Stomach (tissue), 9 donors: ENCODE data around the gene KIF13A. TPM values are rescaled to one million over a fixed set of nuclear protein-coding genes. Genes with fewer than 3 reads are reported as not detected.
"Not testable (repeated sequence)": the region's sequence is repeated elsewhere in the genome, so short reads cannot be mapped to it uniquely, and the experiment has no call there.

ENCODE experiments used
- DNase-seq, 2 donors: peaks; one replicate each; pipeline versions ENCODE4 v3.0.0 to v3.0.0-alpha.2; 2013 to 2019
- H3K27ac ChIP-seq, 5 donors: fragments of 200-600 bp in 4 of 5; sonication (generic) in 4 of 5; one replicate each; pipeline ENCODE4 v1.5.1; 2013 to 2019; ENCODE audit warnings: mild to moderate bottlenecking in 1 of 5, moderate library complexity in 1 of 5
- H3K27me3 ChIP-seq, 3 donors: fragments of 200-600 bp; sonication (generic); one replicate each; pipeline ENCODE4 v1.5.1; 2017 to 2019; ENCODE audit warnings: mixed run types in 1 of 3
- H3K36me3 ChIP-seq, 4 donors: fragments of 200-600 bp; sonication (generic); 1 replicate in 3 of 4; 2 replicates in 1 of 4; pipeline ENCODE4 v1.5.1; 2016 to 2019
- H3K4me1 ChIP-seq, 4 donors: fragments of 200-600 bp; sonication (generic); one replicate each; pipeline ENCODE4 v1.5.1; 2016 to 2019
- H3K4me3 ChIP-seq, 4 donors: fragments of 200-600 bp; sonication (generic) in 3 of 4; one replicate each; pipeline ENCODE4 v1.5.1; 2016 to 2019; ENCODE audit warnings: mild to moderate bottlenecking in 1 of 4
- H3K9me3 ChIP-seq, 4 donors: fragments of 200-600 bp; sonication (generic); one replicate each; pipeline ENCODE4 v1.5.1; 2016 to 2019
- EP300 ChIP-seq: sonication (generic); formaldehyde crosslinking; IDR thresholded peaks from one replicate; pipeline ENCODE4 v1.6.1; 2017; ENCODE audit warnings: antibody characterized with exemption
- POLR2A ChIP-seq, 4 donors: fragments of 450-650 bp; IDR thresholded peaks; one replicate each; pipeline ENCODE4 v1.6.1; 2016; ENCODE audit warnings: antibody characterized with exemption in 4 of 4, control low read depth in 2 of 4, mild to moderate bottlenecking in 1 of 4, moderate library complexity in 1 of 4
- POLR2AphosphoS5 ChIP-seq, 3 donors: sonication (generic); formaldehyde crosslinking; IDR thresholded peaks; one replicate each; pipeline ENCODE4 v1.6.1; 2016; ENCODE audit warnings: antibody characterized with exemption in 3 of 3
- WGBS, 5 donors: extraction: QIAGEN DNeasy Blood & Tissue Kit in 3 of 5; methylation state at CpG; one replicate each; pipeline versions ENCODE4 v1.1.5 to v1.1.7; 2013 to 2018; 5-methylcytosine and 5-hydroxymethylcytosine counted together
- intact Hi-C: fragments of 100-400 bp; cut with DNase I; formaldehyde crosslinking; loops from one replicate; pipeline ENCODE4 v1.15.1; 2023; ENCODE audit warnings: low total_unique reads
- polyA plus RNA-seq, 3 donors: library from polyadenylated mRNA; stranded (reverse); fragments of 200-250 nt; gene quantifications; one replicate each; pipeline ENCODE4 v1.2.3, GENCODE V29; 2013
- total RNA-seq, 5 donors: library from RNA; depleted of rRNA; stranded (reverse); fragments of >200 nt; gene quantifications; one replicate each; pipeline versions ENCODE4 v1.1.0 to v1.2.3, GENCODE V29; 2014 to 2016
- TF ChIP-seq, protein P1 (sequence below), 7 experiments: fragments of 450-650 bp in 4 of 7; fragments of 200-600 bp in 3 of 7; sonication (generic) in 3 of 7; IDR thresholded peaks; one replicate each; pipeline ENCODE4 v1.5.1; 2016 to 2019; ENCODE audit warnings: antibody characterized with exemption in 7 of 7, control low read depth in 2 of 7, mild to moderate bottlenecking in 1 of 7
- donor health status: healthy with polysubstance abuse.
- donor health status: Bipolar disorder and iron deficiency.
- donor health status: healthy.

KIF13A gene
- total and polyA plus RNA-seq, 8 donors, result 9.2 to 60.6 (median 23.6) TPM

DNA sequence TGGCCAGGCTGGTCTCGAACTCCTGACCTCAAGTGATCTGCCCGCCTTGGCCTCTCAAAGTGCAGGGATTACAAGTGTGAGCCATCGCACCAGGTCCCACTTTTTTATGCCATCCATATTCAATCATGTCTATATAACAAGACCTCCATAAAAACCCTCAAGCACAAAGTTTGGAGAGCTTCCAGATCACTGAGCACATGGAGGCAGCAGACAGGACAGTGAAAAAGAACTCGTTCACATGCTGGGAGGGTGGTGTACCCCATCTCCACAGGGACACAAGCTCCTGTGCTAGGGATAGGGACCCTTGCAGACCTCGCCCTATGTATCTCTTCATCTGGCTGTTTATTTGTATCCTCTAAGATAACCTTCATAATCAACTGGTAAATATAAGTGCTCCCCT lies 30.3 kb downstream of the KIF13A start:
- H3K4me3 ChIP-seq, result no peak overlapping the region
- no peak for DNase-seq
- H3K27me3 ChIP-seq, result no peaks in the 10 kb centered on the region
- no peak overlapping the region for H3K27ac ChIP-seq
- TF ChIP-seq, protein P1, sequence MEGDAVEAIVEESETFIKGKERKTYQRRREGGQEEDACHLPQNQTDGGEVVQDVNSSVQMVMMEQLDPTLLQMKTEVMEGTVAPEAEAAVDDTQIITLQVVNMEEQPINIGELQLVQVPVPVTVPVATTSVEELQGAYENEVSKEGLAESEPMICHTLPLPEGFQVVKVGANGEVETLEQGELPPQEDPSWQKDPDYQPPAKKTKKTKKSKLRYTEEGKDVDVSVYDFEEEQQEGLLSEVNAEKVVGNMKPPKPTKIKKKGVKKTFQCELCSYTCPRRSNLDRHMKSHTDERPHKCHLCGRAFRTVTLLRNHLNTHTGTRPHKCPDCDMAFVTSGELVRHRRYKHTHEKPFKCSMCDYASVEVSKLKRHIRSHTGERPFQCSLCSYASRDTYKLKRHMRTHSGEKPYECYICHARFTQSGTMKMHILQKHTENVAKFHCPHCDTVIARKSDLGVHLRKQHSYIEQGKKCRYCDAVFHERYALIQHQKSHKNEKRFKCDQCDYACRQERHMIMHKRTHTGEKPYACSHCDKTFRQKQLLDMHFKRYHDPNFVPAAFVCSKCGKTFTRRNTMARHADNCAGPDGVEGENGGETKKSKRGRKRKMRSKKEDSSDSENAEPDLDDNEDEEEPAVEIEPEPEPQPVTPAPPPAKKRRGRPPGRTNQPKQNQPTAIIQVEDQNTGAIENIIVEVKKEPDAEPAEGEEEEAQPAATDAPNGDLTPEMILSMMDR (IDR thresholded peaks at IDR 0.05), result no peak
- TF ChIP-seq POLR2A (IDR thresholded peaks at IDR 0.05) (no peak), POLR2AphosphoS5 (IDR thresholded peaks at IDR 0.05) (no peak), EP300 (no peak)
- intact Hi-C loops, result no loop called here
- peaks cover 0 to 7% (median 0%) of the 10 kb centered on the region in 4 donors for H3K36me3 ChIP-seq
- 79 to 91% (median 84%) methylated on average over 5 of the region's 5 CpGs for WGBS, 5 donors
- peaks cover 0 to 47% (median 32%) of the 10 kb centered on the region in 4 donors for H3K4me1 ChIP-seq
- H3K9me3 ChIP-seq, result no peaks in the 10 kb centered on the region

DNA sequence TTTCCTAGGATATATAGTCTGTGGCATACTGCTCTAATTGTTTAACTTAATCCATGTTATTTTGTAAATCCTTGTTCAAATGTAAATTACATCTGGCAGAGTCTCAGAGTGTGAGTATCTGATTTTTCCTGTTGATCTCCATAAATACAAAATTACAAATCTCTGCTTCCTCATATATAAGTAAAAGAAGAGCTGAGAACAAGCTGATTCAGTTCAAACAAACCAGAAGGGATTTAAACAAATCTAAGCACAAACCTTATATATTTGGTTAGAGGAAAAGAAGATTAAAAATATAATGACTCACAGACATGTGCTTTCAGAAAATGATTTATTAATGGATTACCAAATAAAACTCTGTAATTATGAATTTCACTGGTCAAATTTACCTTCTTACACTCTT lies 37.3 kb downstream of the KIF13A start:
- Histone ChIP-seq H3K4me3 (no peak overlapping the region), H3K36me3 (peaks cover 0 to 7% (median 0%) of the 10 kb centered on the region in 4 donors), H3K9me3 (no peaks in the 10 kb centered on the region), H3K27ac (no peak overlapping the region), H3K4me1 (peaks cover 0 to 46% (median 12%) of the 10 kb centered on the region in 4 donors), H3K27me3 (no peaks in the 10 kb centered on the region)
- TF ChIP-seq POLR2A (IDR thresholded peaks at IDR 0.05) (no peak), EP300 (no peak), POLR2AphosphoS5 (IDR thresholded peaks at IDR 0.05) (no peak)
- TF ChIP-seq, protein P1 (IDR thresholded peaks at IDR 0.05), result no peak
- DNase-seq, result no peak
- intact Hi-C loops, result no loop called here

DNA sequence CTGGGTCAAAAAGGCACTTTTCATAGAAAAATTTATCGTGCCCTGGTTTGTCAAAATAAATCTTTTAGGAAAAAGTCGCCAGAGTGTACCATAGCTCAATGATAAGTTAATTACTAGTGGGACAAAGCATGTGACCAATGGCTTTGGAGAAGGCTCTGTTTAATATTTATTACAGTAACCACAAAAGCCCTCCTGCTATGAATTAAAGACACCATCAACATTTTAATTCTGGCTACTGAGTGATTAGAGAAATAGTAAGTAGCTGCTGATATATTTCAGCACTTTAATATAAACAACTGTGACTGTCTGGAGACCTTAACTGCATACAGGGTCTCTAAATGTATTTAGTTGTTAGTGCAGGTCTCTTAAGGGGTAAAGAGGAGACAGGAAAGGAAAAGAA lies 38.3 kb downstream of the KIF13A start:
- TF ChIP-seq POLR2A (IDR thresholded peaks at IDR 0.05), result no peak

DNA sequence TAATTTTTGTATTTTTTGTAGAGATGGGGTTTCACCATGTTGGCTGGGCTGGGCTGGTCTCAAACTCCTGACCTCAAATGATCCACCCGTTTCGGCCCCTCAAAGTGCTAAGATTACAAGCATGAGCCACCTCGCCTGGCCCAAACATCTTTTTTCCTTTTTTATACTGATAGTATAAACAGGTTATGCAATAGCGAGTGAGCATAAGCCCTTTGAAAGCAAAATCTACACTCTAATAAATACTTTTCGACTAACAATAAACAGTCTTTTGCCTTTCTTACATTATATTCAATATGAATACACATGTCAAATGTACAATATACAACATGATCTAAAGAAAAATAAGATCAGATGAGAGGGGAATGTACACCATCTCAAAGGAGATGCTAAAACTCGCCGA lies 38.7 kb downstream of the KIF13A start:
- WGBS, 5 donors, result 61 to 72% (median 71%) methylated on average over 7 of the region's 7 CpGs

More for the DNA sequence above, 38.3 kb downstream of the KIF13A start:
- no peak overlapping the region for H3K4me3 ChIP-seq
- H3K27me3 ChIP-seq, result no peaks in the 10 kb centered on the region
- H3K36me3 ChIP-seq, result peaks cover 0 to 7% (median 0%) of the 10 kb centered on the region in 4 donors
- H3K9me3 ChIP-seq, result no peaks in the 10 kb centered on the region
- peaks cover 0 to 55% (median 17%) of the 10 kb centered on the region in 4 donors for H3K4me1 ChIP-seq
- no peak for DNase-seq
- WGBS, 5 donors, result 73 to 85% (median 80%) methylated on average over 2 of the region's 2 CpGs
- intact Hi-C loops, result no loop called here
- no peak overlapping the region for H3K27ac ChIP-seq

DNA sequence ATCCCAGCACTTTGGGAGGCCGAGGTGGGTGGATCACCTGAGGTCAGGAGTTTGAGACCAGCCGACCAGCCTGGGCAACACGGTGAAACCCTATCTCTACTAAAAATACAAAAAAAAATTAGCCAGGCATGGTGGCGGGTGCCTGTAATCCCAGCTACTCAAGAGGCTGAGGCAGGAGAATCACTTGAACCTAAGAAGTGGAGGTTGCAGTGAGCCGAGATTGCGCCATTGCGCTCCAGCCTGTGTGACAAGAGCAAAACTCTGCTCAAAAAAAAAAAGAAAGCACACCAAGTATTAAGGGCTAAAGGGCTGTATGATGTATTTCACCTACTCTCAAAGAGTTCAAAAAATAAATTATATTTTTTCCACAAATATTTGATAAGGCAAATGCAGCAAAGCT lies 39.9 kb downstream of the KIF13A start:
- 90 to 97% (median 94%) methylated on average over 7 of the region's 7 CpGs for WGBS, 5 donors
- intact Hi-C loops, result not testable (repeated sequence)
- H3K4me1 ChIP-seq, result peaks cover 0 to 57% (median 19%) of the 10 kb centered on the region in 4 donors

More for the DNA sequence above, 38.7 kb downstream of the KIF13A start:
- H3K4me1 ChIP-seq, result peaks cover 0 to 57% (median 19%) of the 10 kb centered on the region in 4 donors
- H3K27ac ChIP-seq, result no peak overlapping the region
- intact Hi-C loops, result no loop called here
- no peaks in the 10 kb centered on the region for H3K27me3 ChIP-seq
- no peak for DNase-seq
- no peak overlapping the region for H3K4me3 ChIP-seq
- TF ChIP-seq EP300, result no peak
- no peak for TF ChIP-seq POLR2AphosphoS5 (IDR thresholded peaks at IDR 0.05)
- TF ChIP-seq, protein P1 (IDR thresholded peaks at IDR 0.05), result no peak
- TF ChIP-seq POLR2A (IDR thresholded peaks at IDR 0.05), result no peak
- H3K36me3 ChIP-seq, result peaks cover 0 to 7% (median 0%) of the 10 kb centered on the region in 4 donors
- H3K9me3 ChIP-seq, result no peaks in the 10 kb centered on the region

More for the DNA sequence above, 39.9 kb downstream of the KIF13A start:
- DNase-seq, H3K27me3 ChIP-seq, H3K4me3 ChIP-seq, H3K9me3 ChIP-seq, H3K27ac ChIP-seq, H3K36me3 ChIP-seq: not testable (repeated sequence)
